Panc1 (cell line): ENCODE measurements around the gene GRID2. TPM values are rescaled to one million over a fixed set of nuclear protein-coding genes. Genes with fewer than 3 reads are reported as not detected.

ENCODE experiments used
- ATAC-seq: fragments of 200-7000 bp; cut with Tn5 transposase; 2 replicates; pipeline ENCODE4 v1.9.1; 2020; ENCODE audit warnings: mild to moderate bottlenecking, moderate library complexity
- BruUV-seq: library from RNA; stranded (reverse); fragments of 400-500 nt; replicated peaks from 2 replicates; lab custom pipeline; 2021; lab: Mats Ljungman, UMichigan
- CTCF ChIA-PET: fragments of 300-600 bp; sonication (Branson Sonifier 250); formaldehyde crosslinking; loops from one replicate; lab custom pipeline; 2022; ENCODE audit warnings: antibody characterized with exemption; lab: Charles Lee
- POLR2A ChIA-PET: fragments of 300-600 bp; sonication (Branson Sonifier 250); formaldehyde crosslinking; loops from one replicate; lab custom pipeline; 2022; ENCODE audit warnings: antibody characterized with exemption; lab: Charles Lee
- DNase-seq: peaks from one replicate; pipeline ENCODE4 v3.0.0-alpha.2; 2010; ENCODE audit warnings: low read depth, low spot score
- H3K27ac ChIP-seq: 2 replicates; pipeline ENCODE4 v1.5.1; 2011; ENCODE audit warnings: mild to moderate bottlenecking, low read length, inconsistent platforms
- H3K27me3 ChIP-seq: fragments of 200-500 bp; sonication (Bioruptor generic); 2 replicates; pipeline ENCODE4 v1.6.0; 2014; ENCODE audit warnings: low read length, inconsistent platforms; ENCODE audit not compliant: control insufficient read depth, insufficient read depth
- H3K36me3 ChIP-seq: fragments of 200-500 bp; sonication (Bioruptor generic); 2 replicates; pipeline ENCODE4 v1.5.1; 2014; ENCODE audit warnings: inconsistent platforms, mild to moderate bottlenecking, low read length, moderate library complexity; ENCODE audit not compliant: control insufficient read depth, insufficient read depth
- H3K4me1 ChIP-seq: 2 replicates; pipeline ENCODE4 v1.5.1; 2011; ENCODE audit warnings: inconsistent platforms, mild to moderate bottlenecking, low read length, moderate library complexity; ENCODE audit not compliant: control insufficient read depth, insufficient read depth
- H3K4me3 ChIP-seq, 2 experiments: 2 replicates each; pipeline ENCODE4 v1.5.1; 2011 to 2012; ENCODE audit warnings: low read depth in 2 of 2, low read length in 2 of 2, mild to moderate bottlenecking in 2 of 2, inconsistent platforms in 1 of 2, moderate library complexity in 1 of 2
- H3K9me3 ChIP-seq: fragments of 200-500 bp; sonication (Bioruptor generic); 2 replicates; pipeline ENCODE4 v1.5.1; 2014; ENCODE audit warnings: low read depth, mild to moderate bottlenecking, inconsistent platforms, low read length, moderate library complexity; ENCODE audit not compliant: control insufficient read depth, insufficient read depth
- POLR2AphosphoS5 ChIP-seq: IDR thresholded peaks from 2 replicates; pipeline ENCODE4 v1.6.1; 2012; ENCODE audit warnings: mild to moderate bottlenecking, low read depth, low read length, moderate library complexity
- SIN3A ChIP-seq: IDR thresholded peaks from 2 replicates; pipeline ENCODE4 v1.6.1; 2012; ENCODE audit warnings: low read depth, mild to moderate bottlenecking, low read length, moderate library complexity, borderline replicate concordance; ENCODE audit not compliant: insufficient read depth
- TCF7L2 ChIP-seq: IDR thresholded peaks from 2 replicates; pipeline ENCODE4 v1.6.1; 2011; ENCODE audit warnings: mild to moderate bottlenecking, low read depth, low read length, inconsistent platforms
- in situ Hi-C: cut with HindIII; loops from 2 replicates; pipeline ENCODE4 v1.10.0; 2016; ENCODE audit warnings: low sequenced_read_pairs, low pct_unique_long_range_greater_than_20kb
- intact Hi-C: fragments of 100-400 bp; cut with micrococcal nuclease; formaldehyde crosslinking; loops from one replicate; pipeline ENCODE4 v1.10.0; 2022; ENCODE audit not compliant: unreplicated experiment
- total RNA-seq: library from RNA; stranded (reverse); gene quantifications from one replicate; pipeline ENCODE4 v1.2.1, GENCODE V29; 2021; ENCODE audit not compliant: unreplicated experiment
- TF ChIP-seq, protein P1 (sequence below), 2 experiments: IDR thresholded peaks; 2 replicates each; pipeline ENCODE4 v1.6.1; 2011 to 2012; ENCODE audit warnings: low read depth in 2 of 2, control low read depth in 1 of 2, low read length in 1 of 2, mild to moderate bottlenecking in 1 of 2, moderate library complexity in 1 of 2; ENCODE audit not compliant: insufficient read depth in 1 of 2
- TF ChIP-seq, protein P2 (sequence below): fragments of 450-650 bp; IDR thresholded peaks from 2 replicates; pipeline ENCODE4 v1.5.1; 2017; ENCODE audit warnings: mild to moderate bottlenecking

Gene GRID2
- total RNA-seq, 1 experiment from 2014 or later, result 0.08 TPM

DNA sequence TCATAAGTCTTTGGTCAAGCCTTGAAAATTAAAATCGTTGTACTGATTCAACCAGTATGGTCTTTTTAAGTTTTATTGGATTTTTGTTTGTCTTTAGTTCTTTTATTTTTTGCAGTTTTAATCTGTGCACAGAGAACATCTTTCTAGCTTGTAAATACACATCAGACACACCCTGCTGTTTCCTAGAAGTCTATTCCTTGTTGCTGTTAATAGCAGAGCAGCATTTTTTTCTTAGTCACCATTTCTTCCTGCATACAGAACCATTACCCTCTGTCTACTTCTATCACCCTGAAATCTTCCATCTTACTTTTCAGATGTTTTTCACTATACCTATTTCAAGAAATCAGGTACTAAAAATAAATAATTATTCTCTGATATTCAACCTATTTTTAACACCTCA, 375.4 kb downstream of the GRID2 start:
- CTCF ChIA-PET, result no interaction called here
- ATAC-seq (no peak), DNase-seq (no peak)
- in situ Hi-C loops, result no loop called here
- H3K27me3 ChIP-seq, result no peaks in the 10 kb centered on the region
- no TSS peak for BruUV-seq
- H3K4me3 ChIP-seq, result no peak overlapping the region
- TF ChIP-seq, protein P1, sequence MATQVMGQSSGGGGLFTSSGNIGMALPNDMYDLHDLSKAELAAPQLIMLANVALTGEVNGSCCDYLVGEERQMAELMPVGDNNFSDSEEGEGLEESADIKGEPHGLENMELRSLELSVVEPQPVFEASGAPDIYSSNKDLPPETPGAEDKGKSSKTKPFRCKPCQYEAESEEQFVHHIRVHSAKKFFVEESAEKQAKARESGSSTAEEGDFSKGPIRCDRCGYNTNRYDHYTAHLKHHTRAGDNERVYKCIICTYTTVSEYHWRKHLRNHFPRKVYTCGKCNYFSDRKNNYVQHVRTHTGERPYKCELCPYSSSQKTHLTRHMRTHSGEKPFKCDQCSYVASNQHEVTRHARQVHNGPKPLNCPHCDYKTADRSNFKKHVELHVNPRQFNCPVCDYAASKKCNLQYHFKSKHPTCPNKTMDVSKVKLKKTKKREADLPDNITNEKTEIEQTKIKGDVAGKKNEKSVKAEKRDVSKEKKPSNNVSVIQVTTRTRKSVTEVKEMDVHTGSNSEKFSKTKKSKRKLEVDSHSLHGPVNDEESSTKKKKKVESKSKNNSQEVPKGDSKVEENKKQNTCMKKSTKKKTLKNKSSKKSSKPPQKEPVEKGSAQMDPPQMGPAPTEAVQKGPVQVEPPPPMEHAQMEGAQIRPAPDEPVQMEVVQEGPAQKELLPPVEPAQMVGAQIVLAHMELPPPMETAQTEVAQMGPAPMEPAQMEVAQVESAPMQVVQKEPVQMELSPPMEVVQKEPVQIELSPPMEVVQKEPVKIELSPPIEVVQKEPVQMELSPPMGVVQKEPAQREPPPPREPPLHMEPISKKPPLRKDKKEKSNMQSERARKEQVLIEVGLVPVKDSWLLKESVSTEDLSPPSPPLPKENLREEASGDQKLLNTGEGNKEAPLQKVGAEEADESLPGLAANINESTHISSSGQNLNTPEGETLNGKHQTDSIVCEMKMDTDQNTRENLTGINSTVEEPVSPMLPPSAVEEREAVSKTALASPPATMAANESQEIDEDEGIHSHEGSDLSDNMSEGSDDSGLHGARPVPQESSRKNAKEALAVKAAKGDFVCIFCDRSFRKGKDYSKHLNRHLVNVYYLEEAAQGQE (IDR thresholded peaks at IDR 0.05; ENCODE audit: insufficient read depth in 1 of 2, low read depth in 2 of 2, low read length in 1 of 2), result no peak
- TF ChIP-seq TCF7L2, result no peak
- TF ChIP-seq POLR2AphosphoS5, result no peak
- TF ChIP-seq, protein P2, sequence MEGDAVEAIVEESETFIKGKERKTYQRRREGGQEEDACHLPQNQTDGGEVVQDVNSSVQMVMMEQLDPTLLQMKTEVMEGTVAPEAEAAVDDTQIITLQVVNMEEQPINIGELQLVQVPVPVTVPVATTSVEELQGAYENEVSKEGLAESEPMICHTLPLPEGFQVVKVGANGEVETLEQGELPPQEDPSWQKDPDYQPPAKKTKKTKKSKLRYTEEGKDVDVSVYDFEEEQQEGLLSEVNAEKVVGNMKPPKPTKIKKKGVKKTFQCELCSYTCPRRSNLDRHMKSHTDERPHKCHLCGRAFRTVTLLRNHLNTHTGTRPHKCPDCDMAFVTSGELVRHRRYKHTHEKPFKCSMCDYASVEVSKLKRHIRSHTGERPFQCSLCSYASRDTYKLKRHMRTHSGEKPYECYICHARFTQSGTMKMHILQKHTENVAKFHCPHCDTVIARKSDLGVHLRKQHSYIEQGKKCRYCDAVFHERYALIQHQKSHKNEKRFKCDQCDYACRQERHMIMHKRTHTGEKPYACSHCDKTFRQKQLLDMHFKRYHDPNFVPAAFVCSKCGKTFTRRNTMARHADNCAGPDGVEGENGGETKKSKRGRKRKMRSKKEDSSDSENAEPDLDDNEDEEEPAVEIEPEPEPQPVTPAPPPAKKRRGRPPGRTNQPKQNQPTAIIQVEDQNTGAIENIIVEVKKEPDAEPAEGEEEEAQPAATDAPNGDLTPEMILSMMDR, result no peak
- TF ChIP-seq SIN3A, result no peak
- no peak overlapping the region for H3K27ac ChIP-seq
- H3K36me3 ChIP-seq, result no peaks in the 10 kb centered on the region
- no peaks in the 10 kb centered on the region for H3K4me1 ChIP-seq
- intact Hi-C loops, result no loop called here
- H3K9me3 ChIP-seq, result no peaks in the 10 kb centered on the region
- POLR2A ChIA-PET, result no interaction called here

DNA sequence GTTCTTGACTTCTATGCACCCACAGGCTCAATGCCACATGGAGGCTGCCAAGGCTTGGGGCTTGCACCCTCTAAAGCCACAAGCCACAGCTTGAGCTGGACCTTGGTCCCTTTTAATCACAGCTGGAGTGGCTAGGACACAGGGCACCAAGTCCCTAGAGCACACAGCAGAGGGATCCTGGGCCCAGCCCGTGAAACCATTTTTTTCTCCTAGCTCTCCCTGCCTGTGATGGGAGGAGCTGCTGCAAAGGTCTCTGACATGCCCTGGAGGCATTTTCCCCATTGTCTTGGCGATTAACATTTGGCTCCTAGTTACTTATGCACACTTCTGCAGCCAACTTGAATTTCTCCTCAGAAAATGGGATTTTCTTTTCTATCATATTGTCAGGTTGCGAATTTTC, 410.9 kb downstream of the GRID2 start:
- no peak overlapping the region for H3K27ac ChIP-seq
- ChIA-PET CTCF (no interaction called here), POLR2A (no interaction called here)
- in situ Hi-C loops (no loop called here), intact Hi-C loops (no loop called here)
- ATAC-seq (no peak), DNase-seq (no peak)
- H3K27me3 ChIP-seq, result no peaks in the 10 kb centered on the region
- no peaks in the 10 kb centered on the region for H3K9me3 ChIP-seq
- no peaks in the 10 kb centered on the region for H3K36me3 ChIP-seq
- TF ChIP-seq, protein P2, result no peak
- TF ChIP-seq SIN3A (no peak), TCF7L2 (no peak), POLR2AphosphoS5 (no peak)
- TF ChIP-seq, protein P1 (IDR thresholded peaks at IDR 0.05; ENCODE audit: insufficient read depth in 1 of 2, low read depth in 2 of 2, low read length in 1 of 2), result no peak
- H3K4me1 ChIP-seq, result no peaks in the 10 kb centered on the region
- H3K4me3 ChIP-seq, result no peak overlapping the region
- BruUV-seq, result no TSS peak
